ENCODE measurements around the gene MEGF6. TPM values are rescaled to one million over a fixed set of nuclear protein-coding genes. Genes with fewer than 3 reads are reported as not detected.
A peak's percentile ranks its signal among the peaks of the same experiment; 100 is the strongest.

The MEGF6 gene
- total RNA-seq, 1 donor = 102 TPM

- DNase-seq (ENCODE audit: low read depth) = no peak
- no peak for TF ChIP-seq CTCF (IDR thresholded peaks at IDR 0.05; ENCODE audit: insufficient read depth, low read length)
- H3K4me3 ChIP-seq (ENCODE audit: low read depth, low read length) = no peak overlapping the region
Measured at GRCh38 chr1:3599286-3599811, 12.0 kb downstream of the MEGF6 start.

- no peak for DNase-seq (ENCODE audit: low read depth)
- no peak overlapping the region for H3K4me3 ChIP-seq (ENCODE audit: low read depth, low read length)
- no peak for TF ChIP-seq CTCF (IDR thresholded peaks at IDR 0.05; ENCODE audit: insufficient read depth, low read length)
Measured at GRCh38 chr1:3598522-3599285, 12.6 kb downstream of the MEGF6 start.

- TF ChIP-seq CTCF (IDR thresholded peaks at IDR 0.05; ENCODE audit: insufficient read depth, low read length) = no peak
- H3K4me3 ChIP-seq (ENCODE audit: low read depth, low read length) = no peak overlapping the region
- peak; percentile 43 for DNase-seq (ENCODE audit: low read depth)
Measured at GRCh38 chr1:3598051-3598491, 13.2 kb downstream of the MEGF6 start.

- no peak for DNase-seq (ENCODE audit: low read depth)
- no peak for TF ChIP-seq CTCF (IDR thresholded peaks at IDR 0.05; ENCODE audit: insufficient read depth, low read length)
- no peak overlapping the region for H3K4me3 ChIP-seq (ENCODE audit: low read depth, low read length)
Measured at GRCh38 chr1:3597599-3597964, 13.7 kb downstream of the MEGF6 start.

- no peak for TF ChIP-seq CTCF (IDR thresholded peaks at IDR 0.05; ENCODE audit: insufficient read depth, low read length)
- DNase-seq (ENCODE audit: low read depth) = no peak
- H3K4me3 ChIP-seq (ENCODE audit: low read depth, low read length) = no peak overlapping the region
Measured at GRCh38 chr1:3596663-3597598, 14.4 kb downstream of the MEGF6 start.

- H3K4me3 ChIP-seq (ENCODE audit: low read depth, low read length) = no peak overlapping the region
- TF ChIP-seq CTCF (IDR thresholded peaks at IDR 0.05; ENCODE audit: insufficient read depth, low read length) = no peak
- no peak for DNase-seq (ENCODE audit: low read depth)
Measured at GRCh38 chr1:3595949-3596348, 15.4 kb downstream of the MEGF6 start.
